HepG2 (cell line): ENCODE measurements around the gene LGALS8. TPM values are rescaled to one million over a fixed set of nuclear protein-coding genes. Genes with fewer than 3 reads are reported as not detected.

ENCODE experiments used
- AKNA ChIP-seq: sonication (generic); formaldehyde crosslinking; IDR thresholded peaks from 2 replicates; pipeline ENCODE4 v1.4.0; 2020; ENCODE audit warnings: missing genetic modification reagents, borderline replicate concordance
- BHLHE40 ChIP-seq: IDR thresholded peaks from 2 replicates; pipeline ENCODE4 v1.6.1; 2011; ENCODE audit warnings: low read length, improper control_type of control experiment
- EP300 ChIP-seq, 3 experiments: sonication (generic) in 1 of 3; formaldehyde crosslinking in 1 of 3; IDR thresholded peaks; 2 replicates each; pipeline versions ENCODE4 v1.5.1 to v1.6.1; 2011 to 2020; ENCODE audit warnings: low read depth in 2 of 3, low read length in 2 of 3, borderline replicate concordance in 1 of 3, improper control_type of control experiment in 1 of 3, mild to moderate bottlenecking in 1 of 3, missing genetic modification reagents in 1 of 3, moderate library complexity in 1 of 3
- GATAD2A ChIP-seq: IDR thresholded peaks from 2 replicates; pipeline ENCODE4 v1.6.1; 2016
- GMEB2 ChIP-seq: IDR thresholded peaks from 2 replicates; pipeline ENCODE4 v1.6.1; 2016; ENCODE audit warnings: missing biosample characterization, missing genetic modification reagents, low read depth
- KLF11 ChIP-seq: IDR thresholded peaks from 2 replicates; pipeline ENCODE4 v1.6.1; 2016; ENCODE audit warnings: missing compliant biosample characterization
- LCORL ChIP-seq, 2 experiments: fragments of 450-650 bp in 1 of 2; sonication (generic) in 1 of 2; formaldehyde crosslinking in 1 of 2; IDR thresholded peaks; 2 replicates each; pipeline versions ENCODE4 v1.5.0 to v1.6.1; 2017 to 2020; ENCODE audit warnings: antibody characterized with exemption in 1 of 2, missing genetic modification reagents in 1 of 2
- MEIS2 ChIP-seq: sonication (generic); formaldehyde crosslinking; IDR thresholded peaks from 2 replicates; pipeline ENCODE4 v1.9.0; 2021; ENCODE audit warnings: mild to moderate bottlenecking, missing genetic modification reagents
- MTA3 ChIP-seq: sonication (generic); formaldehyde crosslinking; IDR thresholded peaks from 2 replicates; pipeline ENCODE4 v1.4.0; 2020; ENCODE audit warnings: missing genetic modification reagents
- MTERF4 ChIP-seq: sonication (generic); formaldehyde crosslinking; IDR thresholded peaks from 2 replicates; pipeline ENCODE4 v1.8.0; 2023; ENCODE audit warnings: mild to moderate bottlenecking, missing genetic modification reagents
- MYC ChIP-seq: sonication (generic); formaldehyde crosslinking; IDR thresholded peaks from 2 replicates; pipeline ENCODE4 v1.9.0; 2021; ENCODE audit warnings: missing genetic modification reagents, borderline replicate concordance
- PHF5A ChIP-seq: IDR thresholded peaks from one replicate; pipeline ENCODE4 v1.6.1; 2018; ENCODE audit warnings: low read depth, missing genetic modification reagents; ENCODE audit not compliant: unreplicated experiment
- RBFOX2 ChIP-seq: fragments of 200-400 bp; formaldehyde crosslinking; IDR thresholded peaks from 2 replicates; pipeline ENCODE4 v1.6.1; 2017; ENCODE audit warnings: low read depth, mild to moderate bottlenecking, low read length
- RCOR2 ChIP-seq: IDR thresholded peaks from 2 replicates; pipeline ENCODE4 v1.6.1; 2016; ENCODE audit warnings: missing biosample characterization, missing genetic modification reagents
- ZBTB7B ChIP-seq: sonication (generic); formaldehyde crosslinking; IDR thresholded peaks from 2 replicates; pipeline ENCODE4 v1.4.0; 2020; ENCODE audit warnings: missing genetic modification reagents
- ZFP36L1 ChIP-seq: sonication (generic); formaldehyde crosslinking; IDR thresholded peaks from 2 replicates; pipeline ENCODE4 v1.8.0; 2022; ENCODE audit warnings: mild to moderate bottlenecking, missing genetic modification reagents, moderate library complexity
- ZNF207 ChIP-seq: fragments of 450-650 bp; IDR thresholded peaks from 2 replicates; pipeline ENCODE4 v1.6.1; 2016; ENCODE audit warnings: antibody characterized with exemption, borderline replicate concordance
- ZNF264 ChIP-seq: sonication (generic); formaldehyde crosslinking; IDR thresholded peaks from 2 replicates; pipeline ENCODE4 v1.4.0; 2020; ENCODE audit warnings: missing genetic modification reagents
- ZNF678 ChIP-seq: sonication (generic); formaldehyde crosslinking; IDR thresholded peaks from 2 replicates; pipeline ENCODE4 v1.4.0; 2020; ENCODE audit warnings: mild to moderate bottlenecking, missing genetic modification reagents
- ZNF788 ChIP-seq: sonication (generic); formaldehyde crosslinking; IDR thresholded peaks from 2 replicates; pipeline ENCODE4 v1.5.0; 2020; ENCODE audit warnings: mild to moderate bottlenecking, missing genetic modification reagents, borderline replicate concordance
- ZNF878 ChIP-seq: sonication (generic); formaldehyde crosslinking; IDR thresholded peaks from 2 replicates; pipeline ENCODE4 v1.8.1; 2023; ENCODE audit warnings: mild to moderate bottlenecking, missing genetic modification reagents, moderate library complexity
- polyA plus RNA-seq, 8 experiments: library from polyadenylated mRNA; depleted of rRNA in 3 of 8; stranded (reverse) in 7 of 8; unstranded in 1 of 8; fragments of >200 nt; fragmentation: Illumina TruSeq in 4 of 8; extraction: Trizol in 4 of 8; gene quantifications; 2 replicates each; pipeline versions ENCODE4 v1.2.1 to v1.2.3, GENCODE V29; 2011 to 2016; ENCODE audit warnings: low read depth in 4 of 8, missing spikeins in 1 of 8, mixed read lengths in 1 of 8; ENCODE audit not compliant: insufficient read depth in 1 of 8
- total RNA-seq, 5 experiments: library from RNA; depleted of rRNA; stranded (reverse); fragments of >200 nt; fragmentation: Illumina TruSeq; extraction: Trizol; gene quantifications; 2 replicates each; pipeline ENCODE4 v1.2.3, GENCODE V29; 2016; ENCODE audit warnings: low read depth in 1 of 5
- TF ChIP-seq, protein P1 (sequence below): sonication (generic); formaldehyde crosslinking; IDR thresholded peaks from 2 replicates; pipeline ENCODE4 v1.4.0; 2020; ENCODE audit warnings: low read depth, mild to moderate bottlenecking, missing genetic modification reagents

Gene LGALS8
- total and polyA plus RNA-seq, 2 of the 13 experiments (the other 11 are each of a cell fraction or from before 2014, with no cell fraction given) = 29.3 to 185 TPM

- TF ChIP-seq RBFOX2 (no peak), MTERF4 (CRISPR knock-in tag) (no peak), MTA3 (no peak), ZNF788 (CRISPR knock-in tag) (no peak), EP300 (IDR thresholded peaks at IDR 0.05; ENCODE audit: low read depth in 2 of 2, low read length in 2 of 2) (peak in 1 of 2 experiments; percentile 48; a peak in 1 of 4 replicates), EP300 (CRISPR knock-in tag; IDR thresholded peaks at IDR 0.05; ENCODE audit: borderline replicate concordance) (no peak), ZNF678 (CRISPR knock-in tag) (no peak), ZNF207 (no peak), MEIS2 (no peak), AKNA (no peak), ZNF878 (CRISPR knock-in tag) (peak; percentile 81; the same call in 1 of the 2 replicates), PHF5A (no peak), ZFP36L1 (CRISPR knock-in tag) (no peak), KLF11 (CRISPR knock-in tag) (no peak), LCORL (IDR thresholded peaks at IDR 0.05) (no peak), LCORL (CRISPR knock-in tag; IDR thresholded peaks at IDR 0.05) (peak; percentile 81; the same call in 1 of the 2 replicates), BHLHE40 (no peak), ZBTB7B (CRISPR knock-in tag) (peak; percentile 88), MYC (peak; percentile 40; the same call in 1 of the 2 replicates), ZNF264 (CRISPR knock-in tag) (no peak), GMEB2 (CRISPR knock-in tag) (no peak), GATAD2A (CRISPR knock-in tag) (peak; percentile 7; the same call in 1 of the 2 replicates), RCOR2 (CRISPR knock-in tag) (0 out of 2 replicates have a peak, but pooled peaks have one; percentile 44)
- TF ChIP-seq, protein P1, sequence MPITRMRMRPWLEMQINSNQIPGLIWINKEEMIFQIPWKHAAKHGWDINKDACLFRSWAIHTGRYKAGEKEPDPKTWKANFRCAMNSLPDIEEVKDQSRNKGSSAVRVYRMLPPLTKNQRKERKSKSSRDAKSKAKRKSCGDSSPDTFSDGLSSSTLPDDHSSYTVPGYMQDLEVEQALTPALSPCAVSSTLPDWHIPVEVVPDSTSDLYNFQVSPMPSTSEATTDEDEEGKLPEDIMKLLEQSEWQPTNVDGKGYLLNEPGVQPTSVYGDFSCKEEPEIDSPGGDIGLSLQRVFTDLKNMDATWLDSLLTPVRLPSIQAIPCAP (CRISPR knock-in tag) = no peak
Observed at GRCh38 chr1:236515443-236515958, 8.3 kb upstream of the LGALS8 start (continued).
